ENCODE data around the gene CACNA2D3.

The CACNA2D3 gene

DNA sequence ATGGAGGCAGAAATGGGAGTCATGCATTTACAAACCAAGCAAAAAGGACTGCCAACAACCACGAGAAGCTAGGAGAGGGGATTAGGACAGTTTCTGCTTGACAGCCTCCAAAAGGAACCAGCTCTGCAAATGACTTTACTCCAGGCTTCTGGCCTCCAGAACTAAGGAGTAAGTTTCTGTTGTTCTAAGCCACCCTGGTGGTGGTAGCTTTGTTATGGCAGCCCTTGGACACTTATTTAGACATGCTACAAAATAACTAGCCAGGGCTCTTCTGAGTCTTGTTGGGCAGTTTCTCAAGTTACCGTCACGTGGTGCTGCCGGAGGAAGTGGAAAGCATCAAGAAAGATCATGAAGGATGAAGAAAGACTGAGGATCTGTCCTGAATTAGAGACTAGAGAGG is 419.0 kb downstream of the CACNA2D3 start:
- DNase-seq: no peak

DNA sequence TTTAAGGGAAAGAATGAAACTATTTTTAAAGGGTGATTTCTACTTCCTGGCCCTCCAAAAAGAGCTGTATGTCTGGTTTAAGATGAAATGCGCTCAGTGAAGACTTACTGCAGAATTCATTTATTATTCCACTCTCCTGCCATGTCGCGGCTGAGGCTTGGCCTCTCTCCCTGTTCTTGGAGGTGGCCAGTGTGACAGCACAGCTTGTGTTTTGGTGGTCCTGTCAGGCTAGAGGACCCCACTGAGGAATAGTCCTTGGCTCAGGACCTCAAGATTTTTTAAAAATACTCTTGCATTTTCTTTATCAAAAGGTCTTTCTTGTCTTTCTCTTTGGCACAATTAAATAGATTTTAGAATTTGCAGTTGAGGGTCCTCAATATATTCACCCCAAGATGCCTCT is 421.1 kb downstream of the CACNA2D3 start:
- DNase-seq: no peak

DNA sequence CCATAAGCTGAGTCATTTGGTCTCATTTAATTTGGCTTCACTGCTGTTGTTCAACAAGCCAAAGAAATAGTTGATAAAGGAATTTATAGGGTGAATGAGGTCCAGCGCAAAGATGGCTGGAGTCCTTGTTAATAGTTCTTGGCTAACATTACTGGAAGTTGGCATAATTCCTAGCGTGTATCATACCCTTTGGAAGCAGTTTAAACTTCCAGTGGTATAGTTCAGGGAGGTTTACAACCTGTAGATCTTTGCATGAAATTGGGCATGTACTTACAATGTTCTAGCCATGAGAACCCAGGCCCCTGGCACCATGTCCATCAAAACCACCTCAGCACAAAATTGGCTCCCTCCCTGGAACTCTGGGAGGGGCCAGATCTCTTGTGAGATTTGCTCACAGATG is 424.7 kb downstream of the CACNA2D3 start:
- DNase-seq: no peak

DNA sequence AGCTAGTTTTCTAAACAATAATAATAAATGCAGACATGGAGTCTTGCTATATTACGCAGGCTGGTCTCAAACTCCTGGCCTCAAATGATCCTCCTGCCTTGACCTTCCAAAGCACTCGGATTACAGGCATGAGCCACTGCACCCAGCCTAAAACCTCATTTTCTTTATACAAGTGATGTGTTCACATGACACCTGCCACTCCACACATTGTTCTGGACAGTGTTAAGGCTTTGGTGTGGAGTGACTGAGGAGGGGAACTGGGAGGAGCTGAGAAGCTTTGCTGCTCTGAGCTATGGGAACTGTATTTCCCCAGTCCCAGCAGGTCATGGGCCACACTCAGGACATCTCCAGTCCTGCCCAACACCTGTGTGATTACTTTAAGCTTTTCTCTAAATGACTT is 425.5 kb downstream of the CACNA2D3 start:
- no peak for DNase-seq

DNA sequence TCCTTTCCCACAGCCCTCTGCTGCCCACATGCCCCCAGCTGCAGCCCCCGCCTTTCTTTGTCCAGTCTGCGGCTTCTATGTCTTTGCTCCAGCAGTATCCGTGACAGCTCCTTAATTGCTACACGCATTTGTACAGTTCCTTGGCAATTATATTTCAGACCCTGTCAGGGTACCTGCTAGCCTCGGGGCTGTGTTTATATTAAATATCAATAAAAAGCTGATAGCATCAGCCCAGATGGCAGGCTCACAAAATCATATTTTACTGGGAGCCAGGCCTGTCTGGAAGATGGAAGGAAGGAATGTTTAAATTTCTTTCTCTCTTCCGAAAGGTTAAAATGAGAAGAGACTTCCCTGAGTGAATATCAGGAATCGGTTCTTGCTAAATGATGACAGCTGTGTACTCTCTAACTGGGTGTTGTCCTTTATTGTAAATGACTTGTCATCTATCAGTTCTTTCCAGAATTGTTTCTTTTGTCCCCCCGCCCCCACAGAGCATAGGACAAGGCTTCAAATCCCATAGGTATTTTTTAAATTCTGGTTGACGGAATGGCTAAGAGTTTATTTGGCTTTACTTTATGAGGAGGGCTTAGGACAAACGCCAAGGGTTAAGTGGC is 427.4 kb downstream of the CACNA2D3 start:
- no peak for DNase-seq

DNA sequence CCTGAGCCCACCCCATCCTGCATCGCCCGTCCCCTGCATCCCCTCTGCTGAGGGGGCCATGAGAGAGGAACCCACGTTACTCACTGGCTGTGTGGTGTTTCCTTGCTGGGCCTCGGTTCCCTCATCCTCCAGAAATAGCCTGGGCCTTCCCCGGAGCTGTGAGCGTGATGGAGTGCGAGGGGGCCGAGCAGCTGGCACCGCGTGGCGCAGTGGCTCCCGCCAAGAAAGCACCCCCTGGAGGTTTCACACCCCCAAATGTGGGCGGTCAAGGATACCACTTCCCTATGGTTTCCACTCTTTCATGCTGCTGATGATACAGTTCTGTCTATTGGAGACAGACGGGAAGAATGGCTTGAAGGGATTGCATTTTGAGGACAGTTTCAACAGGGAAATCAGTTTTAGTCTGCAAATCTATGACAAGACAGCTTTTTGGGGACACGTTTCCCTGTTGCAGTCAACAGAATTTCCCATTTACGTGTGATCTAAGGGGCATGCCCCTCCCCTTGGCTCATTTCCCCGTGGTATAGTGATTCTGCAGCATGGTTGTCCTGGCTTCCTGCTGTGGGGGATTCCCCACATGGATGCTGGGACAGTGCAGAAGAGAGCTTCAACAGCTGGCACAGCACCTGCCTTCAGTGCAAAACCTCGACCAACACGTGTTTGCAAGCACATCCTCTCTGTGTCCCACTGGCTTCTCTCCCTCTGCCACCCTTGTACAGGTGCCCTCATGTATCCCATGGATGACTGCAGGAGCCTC is 428.0 kb downstream of the CACNA2D3 start:
- DNase-seq: no peak

DNA sequence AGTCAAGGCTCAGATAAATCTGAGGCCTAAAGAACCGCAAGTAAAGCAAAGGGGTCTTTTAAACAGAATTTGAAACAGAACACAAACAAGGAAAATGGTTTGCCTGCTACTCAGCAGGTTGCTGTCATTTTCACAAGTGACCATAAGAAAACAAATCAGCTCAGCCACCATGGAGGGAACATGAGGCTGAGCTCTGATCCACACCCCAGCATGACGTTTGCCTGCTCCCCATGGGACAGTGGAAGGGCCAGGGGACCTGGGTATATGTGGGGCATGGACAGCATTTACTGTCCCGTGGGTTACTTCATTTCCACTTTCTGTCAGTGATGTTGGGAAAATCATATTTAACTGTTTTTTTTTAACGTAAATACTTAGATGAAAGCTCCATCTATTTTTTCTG is 434.3 kb downstream of the CACNA2D3 start:
- DNase-seq: no peak

DNA sequence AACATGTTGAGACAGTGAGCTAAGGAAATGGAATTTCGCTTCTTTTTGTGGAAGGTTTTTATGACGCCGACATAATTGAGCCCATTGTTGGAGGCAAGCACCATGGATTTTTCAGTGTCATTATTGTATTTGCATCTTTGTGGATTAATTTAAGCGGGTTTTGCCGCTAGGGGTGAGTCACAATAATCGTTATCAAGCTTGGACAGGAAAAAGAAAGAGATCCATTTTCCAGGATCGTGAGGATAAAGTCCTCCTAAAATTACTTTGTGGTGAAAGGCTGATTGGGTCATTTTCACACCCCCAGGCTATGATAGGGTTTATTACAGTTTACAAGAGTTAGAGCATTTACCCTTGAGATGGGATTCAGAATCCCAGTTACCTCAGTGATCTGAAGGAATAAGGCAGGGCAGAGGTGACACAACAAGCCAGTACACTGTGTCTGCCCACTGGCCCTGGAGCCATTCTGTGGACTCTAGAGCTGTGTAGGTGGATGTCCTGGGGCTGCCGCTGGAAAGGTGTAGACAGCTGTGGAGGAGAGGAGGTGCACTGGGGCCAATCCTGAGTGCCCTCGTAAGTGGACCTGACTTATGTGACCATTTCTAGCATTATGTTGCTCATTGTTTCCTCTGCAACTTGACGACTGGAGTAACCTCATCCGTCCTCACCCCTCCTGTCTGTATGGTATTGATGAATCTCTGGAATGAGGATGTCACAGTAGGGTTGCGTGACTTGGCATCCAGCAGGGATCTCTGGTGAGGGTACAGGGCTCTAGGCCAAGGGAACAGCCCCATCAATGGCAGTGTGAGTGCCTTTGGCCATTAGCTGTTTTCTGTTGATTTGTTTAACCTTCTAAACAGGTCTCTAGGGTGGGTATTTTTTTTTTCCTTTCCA is 435.4 kb downstream of the CACNA2D3 start:
- DNase-seq: no peak

DNA sequence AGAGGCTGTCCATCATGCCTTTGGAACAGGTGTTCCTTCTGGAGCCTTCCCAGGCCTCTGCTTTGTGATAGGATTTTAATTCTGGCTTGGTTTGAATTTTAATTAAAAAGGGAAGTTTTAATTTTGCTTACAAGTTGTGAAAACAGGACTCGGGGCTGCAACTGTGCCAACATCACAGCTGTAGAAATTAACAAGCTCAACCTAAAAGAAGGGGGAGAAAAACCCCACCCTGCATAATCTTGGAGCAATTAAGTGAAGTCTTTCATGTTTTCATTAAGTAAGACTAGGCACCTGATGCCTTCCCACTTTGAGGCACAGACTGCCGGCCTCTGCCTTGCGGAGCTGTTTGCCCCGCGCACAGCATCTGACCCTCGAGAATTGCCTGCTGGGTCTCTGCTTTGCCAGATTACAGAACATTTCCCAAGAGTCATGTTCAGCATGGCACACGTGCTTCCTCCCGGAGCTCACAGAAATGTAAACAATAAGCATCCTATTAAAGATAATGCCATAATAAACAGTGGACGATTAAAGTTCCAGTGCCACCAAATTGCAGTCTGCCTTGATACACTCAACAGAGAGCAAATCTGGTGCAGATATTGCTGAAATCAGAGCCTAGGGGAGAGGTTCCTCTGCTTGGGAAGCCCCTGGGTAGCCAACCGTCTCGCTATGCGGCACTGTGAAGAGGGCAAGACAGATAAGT is 441.3 kb downstream of the CACNA2D3 start:
- no peak for DNase-seq

DNA sequence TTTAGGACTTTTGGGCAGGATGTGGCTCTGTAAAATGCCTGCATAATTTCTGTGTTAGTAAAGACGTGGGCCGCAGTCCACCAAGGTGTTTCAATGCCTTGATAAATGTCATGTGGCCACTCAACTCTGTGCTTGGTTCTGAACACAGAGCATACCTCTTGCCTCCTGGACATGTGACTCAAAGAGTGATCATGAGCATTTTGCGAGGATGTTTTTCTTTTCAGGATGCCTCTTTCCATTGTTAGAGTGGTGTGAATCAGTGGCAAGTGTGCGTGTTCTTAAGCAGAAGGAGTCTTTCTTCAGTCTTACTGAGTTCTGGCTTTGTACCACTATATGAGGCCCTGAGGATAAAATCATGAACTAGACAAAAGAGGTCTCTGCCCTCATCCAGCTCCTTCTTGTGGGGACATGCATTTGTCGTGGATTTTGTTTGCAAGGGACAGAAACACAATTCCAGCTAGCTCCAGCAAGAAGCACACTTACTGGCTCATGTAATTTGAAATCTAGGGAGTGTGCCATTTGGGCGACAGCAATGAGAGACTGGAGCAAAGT is 442.1 kb downstream of the CACNA2D3 start:
- DNase-seq: no peak

DNA sequence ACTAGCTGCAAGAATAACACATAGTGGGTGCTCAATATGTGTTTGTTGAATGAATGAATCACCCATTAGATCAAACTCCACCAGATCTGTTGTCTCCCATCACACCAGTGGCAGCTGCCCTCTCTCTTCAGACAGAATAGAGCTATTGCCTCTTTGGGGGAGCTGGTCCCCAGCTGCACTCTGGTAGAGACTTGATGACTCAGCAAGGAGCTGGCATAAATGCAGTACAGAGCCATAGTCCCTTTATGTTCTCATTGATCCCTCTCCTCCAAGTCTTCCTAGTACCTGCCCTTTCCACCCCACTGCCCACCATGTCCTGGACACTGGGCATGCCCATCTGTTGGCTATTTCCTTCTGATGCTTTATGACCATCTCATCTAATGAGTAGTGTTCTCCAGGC is 443.6 kb downstream of the CACNA2D3 start:
- no peak for DNase-seq

DNA sequence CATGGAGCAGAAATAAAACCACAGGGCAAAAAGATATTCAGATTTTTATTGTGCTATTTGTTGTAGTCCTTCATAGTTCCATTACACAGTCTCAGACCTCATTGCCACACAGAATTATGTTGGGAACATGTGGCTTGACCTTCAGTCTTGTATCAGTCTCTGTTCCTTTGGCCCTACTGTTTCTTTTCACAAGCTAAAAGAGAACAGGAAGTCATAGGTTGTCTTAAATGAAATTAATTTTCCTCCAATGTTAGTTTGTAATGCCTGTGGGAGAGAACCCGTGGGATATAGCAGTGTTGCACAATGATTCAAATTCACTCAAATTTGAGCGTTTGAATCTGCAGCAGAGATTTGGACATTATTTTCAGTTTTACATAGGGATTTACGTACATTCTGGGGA is 445.6 kb downstream of the CACNA2D3 start:
- DNase-seq: no peak

DNA sequence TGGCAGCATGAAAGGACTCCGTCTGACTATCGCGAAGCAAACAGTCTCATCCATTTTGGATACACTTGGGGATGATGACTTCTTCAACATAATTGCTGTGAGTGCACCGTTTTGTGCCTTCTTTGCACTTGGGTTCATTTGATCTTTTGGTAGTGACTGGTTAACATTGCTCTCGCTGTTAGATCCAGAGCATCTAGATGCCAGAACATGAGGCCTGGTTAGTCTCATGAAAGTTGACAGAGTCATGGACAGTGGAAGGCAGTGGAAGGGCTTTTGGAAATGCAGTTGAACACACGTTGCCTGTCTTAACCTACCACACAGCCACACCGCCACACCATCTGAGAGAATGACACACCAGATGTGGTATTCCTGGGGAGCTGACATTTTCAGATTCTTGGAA is 447.7 kb downstream of the CACNA2D3 start:
- no peak for DNase-seq

DNA sequence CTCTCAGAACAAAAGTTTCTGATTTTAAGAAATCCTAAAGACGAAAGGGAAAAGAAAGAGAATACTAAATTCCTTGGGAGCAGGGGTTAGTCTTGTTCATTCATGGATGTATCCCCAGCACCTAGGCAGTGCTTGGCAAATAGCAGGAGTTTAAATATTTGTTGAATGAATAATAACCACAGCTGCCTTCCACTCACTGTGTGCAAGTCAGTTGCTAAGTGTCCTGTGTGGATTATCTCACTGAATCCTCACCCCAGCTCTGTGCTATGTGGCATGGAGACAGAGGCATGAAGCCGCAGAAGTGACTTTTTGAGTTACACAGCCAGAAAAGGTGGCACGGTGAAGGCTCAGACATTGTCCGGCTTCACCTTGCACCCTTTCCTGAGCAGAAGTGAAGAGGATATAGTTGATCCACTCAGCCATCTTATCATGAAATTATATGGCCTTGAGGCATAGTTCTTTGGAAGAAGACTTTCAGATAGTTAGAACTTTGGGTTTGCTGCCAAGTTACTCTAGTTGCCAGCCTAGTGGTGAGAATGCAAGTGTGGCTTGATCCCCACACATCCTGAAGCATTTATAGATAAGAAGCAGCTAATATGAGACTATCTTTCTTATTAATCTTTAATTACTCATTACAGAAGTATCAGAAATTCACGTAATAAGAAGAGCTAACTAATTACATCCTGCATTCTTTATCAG is 450.0 kb downstream of the CACNA2D3 start:
- DNase-seq: no peak

DNA sequence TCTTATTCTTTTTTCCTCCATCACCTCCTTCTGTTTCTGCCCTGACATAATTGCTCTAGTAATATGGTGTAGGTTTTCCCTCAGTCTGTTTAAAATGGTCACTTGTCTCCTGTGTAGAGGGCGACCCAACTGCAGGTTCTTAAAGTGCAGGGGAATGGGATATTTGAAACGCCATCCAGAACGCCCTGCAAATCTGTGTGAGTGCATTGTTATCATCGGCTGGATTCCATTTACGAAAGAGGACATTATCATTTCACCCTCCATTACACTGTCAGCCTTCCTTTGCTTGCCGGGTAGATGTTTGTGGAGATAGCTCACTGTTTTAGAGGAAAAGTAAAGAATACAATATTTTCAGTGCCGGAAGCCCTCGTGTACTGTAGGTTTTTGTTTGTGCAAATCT is 451.5 kb downstream of the CACNA2D3 start:
- DNase-seq: no peak

DNA sequence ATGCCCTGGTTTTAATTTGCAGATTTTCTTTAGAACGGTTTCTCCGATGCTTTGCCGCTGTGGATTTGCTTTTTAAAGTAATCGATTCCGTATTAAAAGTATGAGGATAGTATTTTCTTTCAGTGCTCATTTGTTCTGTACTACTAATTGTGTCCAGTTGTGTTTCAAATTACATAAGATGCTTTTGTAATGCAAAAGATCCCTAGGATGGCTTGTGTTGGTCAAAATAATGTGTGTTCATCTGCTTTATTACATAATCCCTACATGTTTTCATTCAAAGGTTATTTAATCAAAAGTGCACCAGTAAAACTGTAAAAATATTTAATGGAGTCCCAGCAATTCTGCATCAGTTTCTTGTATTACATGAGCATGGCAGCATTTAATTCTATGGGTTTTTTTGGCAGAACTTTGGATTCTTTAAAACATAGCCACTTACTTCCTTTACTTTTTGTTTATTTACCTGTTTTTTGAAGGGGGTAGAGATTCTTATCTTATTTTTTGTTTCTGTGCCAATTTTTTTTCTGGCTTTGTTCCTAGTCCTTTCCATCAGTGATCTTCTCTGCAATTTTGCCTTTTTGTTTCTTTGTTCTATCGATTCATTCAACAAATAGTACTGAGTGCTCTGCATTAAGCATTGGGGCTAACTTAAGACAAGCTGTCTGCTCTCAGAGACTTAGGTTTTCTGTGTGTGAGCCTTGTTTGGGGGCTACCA is 452.7 kb downstream of the CACNA2D3 start:
- no peak for DNase-seq

DNA sequence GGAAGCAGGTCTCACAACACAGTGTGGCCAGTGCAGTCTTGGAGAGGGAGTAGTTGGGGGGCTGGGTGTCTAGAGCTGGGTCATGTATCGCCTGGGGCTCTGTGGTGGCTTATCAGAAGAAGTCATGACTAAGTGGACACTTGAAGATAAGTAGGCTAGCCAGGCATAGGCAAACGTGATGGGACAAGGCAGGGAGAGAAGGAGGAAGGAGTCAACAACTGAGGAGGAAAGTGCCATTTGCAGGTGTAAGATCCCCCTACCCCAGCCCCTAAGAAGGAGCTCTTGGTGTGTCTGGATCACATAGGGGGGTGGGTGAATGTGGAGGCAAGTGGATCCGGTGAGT is 453.2 kb downstream of the CACNA2D3 start:
- DNase-seq: no peak

DNA sequence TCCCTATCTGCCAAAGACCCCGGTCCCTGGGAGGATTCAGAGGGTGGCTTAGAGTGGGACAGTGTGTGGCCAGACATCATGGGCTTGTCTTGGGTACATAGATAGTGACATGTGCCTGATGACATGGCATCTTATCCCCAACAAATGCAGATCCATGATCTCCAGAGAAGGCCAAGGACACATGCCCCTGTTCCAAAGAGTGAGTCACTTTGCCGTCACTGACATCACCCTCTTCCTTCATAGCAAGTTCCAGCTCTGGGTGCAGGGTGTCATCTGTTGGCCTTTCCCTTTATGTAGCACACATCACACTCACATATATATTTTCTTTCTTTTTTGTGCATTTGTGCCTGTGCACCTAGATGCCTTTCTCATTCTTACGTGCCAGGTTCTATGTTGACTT is 455.0 kb downstream of the CACNA2D3 start:
- DNase-seq: no peak

DNA sequence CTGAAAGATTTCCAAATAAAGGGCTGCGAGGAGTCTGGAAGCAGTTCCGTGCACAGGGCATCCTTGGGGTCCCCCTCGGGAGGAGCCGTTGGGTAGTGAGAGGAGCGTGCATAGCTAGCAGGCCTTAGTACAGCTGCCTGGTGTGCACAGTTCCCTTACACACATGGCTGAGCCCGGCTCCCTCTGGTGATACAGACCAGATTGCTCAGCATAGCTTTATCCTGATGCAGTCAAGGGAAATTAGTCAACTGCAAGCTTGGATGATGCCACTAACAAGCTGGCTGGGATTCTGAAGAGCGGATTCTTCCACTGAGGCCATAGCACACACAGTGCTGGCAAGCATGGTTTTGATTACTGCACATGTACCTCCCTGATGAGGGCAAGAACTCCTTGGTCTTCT is 456.1 kb downstream of the CACNA2D3 start:
- no peak for DNase-seq

DNA sequence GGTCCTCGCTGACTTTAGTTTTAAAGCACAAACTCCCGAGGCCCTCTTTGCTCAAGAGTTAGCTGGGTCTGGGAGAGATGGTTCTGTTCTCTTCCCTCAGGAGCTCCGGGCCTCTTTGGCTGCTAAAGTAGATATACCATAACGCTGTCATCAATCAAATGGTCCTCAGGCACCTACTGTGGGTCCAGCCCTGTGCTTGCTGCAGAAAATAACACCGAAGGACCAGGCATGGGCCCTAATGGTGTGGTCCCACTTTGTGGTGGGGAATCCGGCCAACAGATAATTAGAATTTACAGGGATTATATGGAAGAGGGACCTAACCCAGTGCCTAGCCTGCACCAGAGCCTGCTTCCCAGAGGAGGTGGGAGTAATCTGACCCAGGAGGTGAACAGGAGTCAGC is 458.1 kb downstream of the CACNA2D3 start:
- no peak for DNase-seq

DNA sequence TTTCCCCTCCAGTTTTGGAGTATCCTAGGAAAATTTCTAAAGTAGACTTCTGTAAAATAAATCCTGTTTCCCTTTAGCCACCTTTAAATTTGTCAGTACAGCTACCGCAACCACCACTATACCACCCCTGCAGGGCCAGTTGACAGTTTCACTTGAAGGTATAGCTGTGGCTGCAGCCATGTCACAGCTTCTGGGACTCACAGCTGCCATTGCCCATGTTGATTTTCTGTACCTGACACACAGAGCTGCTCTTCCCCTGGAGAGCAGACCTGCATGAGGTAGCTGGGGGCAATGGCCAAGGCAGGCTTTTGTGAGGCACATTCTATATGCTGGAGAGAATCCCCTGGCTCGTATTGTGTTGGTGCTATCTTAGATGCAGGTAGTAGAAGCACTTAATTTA is 460.1 kb downstream of the CACNA2D3 start:
- DNase-seq: no peak

DNA sequence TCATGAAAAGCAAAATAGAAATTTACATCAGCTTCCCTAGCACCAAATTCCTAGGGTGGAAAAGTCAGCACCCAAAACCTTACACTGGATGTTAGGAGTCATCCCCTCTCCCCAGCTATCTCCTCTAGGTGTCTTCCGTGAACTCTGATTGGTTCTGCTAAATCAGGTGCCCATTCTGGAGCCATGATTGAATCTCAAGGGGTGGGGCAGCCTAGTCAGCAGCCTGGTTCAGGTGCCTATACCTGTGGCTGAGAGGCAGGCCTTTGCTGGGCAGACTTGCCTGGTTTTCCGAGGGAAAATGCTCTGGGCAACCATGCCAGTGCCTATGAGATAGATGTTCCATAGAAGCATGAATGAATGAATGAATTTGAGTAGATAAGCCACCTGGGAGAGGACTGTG is 468.8 kb downstream of the CACNA2D3 start:
- DNase-seq: no peak

Measured in activated CD4-positive, alpha-beta T cell treated with anti-CD3 and anti-CD28 coated beads, Interleukin-2, amount 50 U/mL, for 1 hour (primary cell).